ENCODE data around the gene RHOBTB3.

- TF ChIP-seq CREB5 (CRISPR knock-in tag; IDR thresholded peaks at IDR 0.05; ENCODE audit: low read depth) (no peak), ZFP30 (CRISPR knock-in tag; IDR thresholded peaks at IDR 0.05) (no peak), RARB (CRISPR knock-in tag; IDR thresholded peaks at IDR 0.05) (no peak), SNAI2 (CRISPR knock-in tag; IDR thresholded peaks at IDR 0.05) (no peak), PPARA (CRISPR knock-in tag; IDR thresholded peaks at IDR 0.05; ENCODE audit: borderline replicate concordance) (no peak), ARNTL (CRISPR knock-in tag; IDR thresholded peaks at IDR 0.05; ENCODE audit: borderline replicate concordance, low read depth) (no peak), OSR1 (CRISPR knock-in tag; IDR thresholded peaks at IDR 0.05) (no peak), CSDC2 (CRISPR knock-in tag; IDR thresholded peaks at IDR 0.05) (no peak)
These were observed 31.5 kb downstream of the RHOBTB3 start for GRCh38 chr5:95762652-95763041.

All from SK-N-SH treated with all-trans-retinoic acid at 6 μM for 48 hours (cell line).